Caco-2 (cell line): ENCODE measurements around the gene TRAPPC5. TPM values are rescaled to one million over a fixed set of nuclear protein-coding genes. Genes with fewer than 3 reads are reported as not detected.

Experiments used
- Bru-seq: library from RNA; stranded (reverse); fragments of 400-500 nt; gene quantifications from one replicate; lab custom pipeline; 2021; lab: Mats Ljungman, UMichigan
- BruChase-seq, 2 experiments: library from RNA; stranded (reverse); fragments of 400-500 nt; gene quantifications; one replicate each; lab custom pipeline; 2021; lab: Mats Ljungman, UMichigan
- BruUV-seq: library from RNA; stranded (reverse); fragments of 400-500 nt; replicated peaks from 2 replicates; lab custom pipeline; 2021; lab: Mats Ljungman, UMichigan
- CTCF ChIA-PET: fragments of 300-600 bp; sonication (Branson Sonifier 250); formaldehyde crosslinking; loops from one replicate; lab custom pipeline; 2022; ENCODE audit warnings: antibody characterized with exemption; lab: Charles Lee
- POLR2A ChIA-PET: fragments of 300-600 bp; sonication (Branson Sonifier 250); formaldehyde crosslinking; loops from one replicate; lab custom pipeline; 2022; ENCODE audit warnings: antibody characterized with exemption; lab: Charles Lee
- DNase-seq, 2 experiments: peaks; one replicate each; pipeline versions ENCODE4 v3.0.0 to v3.0.0-alpha.2; 2020 to 2022
- H3K27me3 ChIP-seq: replicated peaks from 2 replicates; pipeline ENCODE4 v1.6.0; 2011; ENCODE audit warnings: low read length; ENCODE audit not compliant: control insufficient read depth, insufficient read depth
- H3K36me3 ChIP-seq: 2 replicates; pipeline ENCODE4 v1.5.1; 2011; ENCODE audit warnings: low read length; ENCODE audit not compliant: control insufficient read depth, insufficient read depth
- H3K4me1 ChIP-seq: fragments of 250-450 bp; sonication (Bioruptor Pico); 2 replicates; pipeline ENCODE4 v1.5.1; 2020; ENCODE audit warnings: mild to moderate bottlenecking
- H3K4me3 ChIP-seq: 2 replicates; pipeline ENCODE4 v1.5.1; 2011; ENCODE audit warnings: low read depth, mild to moderate bottlenecking, control low read depth, low read length
- H3K9me3 ChIP-seq: fragments of 250-450 bp; sonication (Bioruptor Pico); 2 replicates; pipeline ENCODE4 v1.5.1; 2020; ENCODE audit warnings: mild to moderate bottlenecking, moderate library complexity
- H3K27ac Mint-ChIP-seq: one replicate; pipeline ENCODE4 v1.8.0; 2022; ENCODE audit warnings: mixed read lengths; ENCODE audit not compliant: unreplicated experiment
- H3K27me3 Mint-ChIP-seq: one replicate; pipeline ENCODE4 v1.8.0; 2022; ENCODE audit warnings: mixed read lengths; ENCODE audit not compliant: insufficient read depth, unreplicated experiment
- H3K36me3 Mint-ChIP-seq: one replicate; pipeline ENCODE4 v1.8.0; 2022; ENCODE audit warnings: mild to moderate bottlenecking, mixed read lengths; ENCODE audit not compliant: insufficient read depth, unreplicated experiment
- H3K4me1 Mint-ChIP-seq: one replicate; pipeline ENCODE4 v1.8.0; 2022; ENCODE audit warnings: low read depth, mixed read lengths; ENCODE audit not compliant: unreplicated experiment
- H3K4me3 Mint-ChIP-seq: one replicate; pipeline ENCODE4 v1.8.0; 2022; ENCODE audit warnings: mild to moderate bottlenecking, moderate library complexity, mixed read lengths; ENCODE audit not compliant: unreplicated experiment
- H3K9me3 Mint-ChIP-seq: one replicate; pipeline ENCODE4 v1.8.0; 2022; ENCODE audit warnings: mixed read lengths; ENCODE audit not compliant: unreplicated experiment
- intact Hi-C: fragments of 100-400 bp; cut with micrococcal nuclease; formaldehyde crosslinking; loops from one replicate; pipeline ENCODE4 v1.10.0; 2022; ENCODE audit not compliant: unreplicated experiment
- long read RNA-seq: library from polyadenylated mRNA; stranded (forward); transcript quantifications from one replicate; pipeline ENCODE4 v2.0.0, GENCODE V29; 2022
- total RNA-seq: library from RNA; stranded (reverse); gene quantifications from 2 replicates; pipeline ENCODE4 v1.2.3, GENCODE V29; 2022
- TF ChIP-seq, protein P1 (sequence below), 2 experiments: fragments of 200-600 bp in 1 of 2; IDR thresholded peaks; 1 replicate in 1 of 2; 2 replicates in 1 of 2; pipeline versions ENCODE4 v1.5.1 to v1.8.0; 2011 to 2022; ENCODE audit warnings: antibody characterized with exemption in 1 of 2, control low read depth in 1 of 2, inconsistent platforms in 1 of 2, low read depth in 1 of 2, low read length in 1 of 2, mild to moderate bottlenecking in 1 of 2, moderate library complexity in 1 of 2; ENCODE audit not compliant: insufficient read depth in 1 of 2, severe bottlenecking in 1 of 2, unreplicated experiment in 1 of 2

The TRAPPC5 gene
- total RNA-seq (80.3 and 83.4 TPM in 2 replicates), Bru-seq, nascent RNA (percentile 45 among the genes with signal in this experiment), BruChase-seq, experiment 1, labeled RNA remaining after a 2-hour chase (percentile 46 among the genes with signal in this experiment), BruChase-seq, experiment 2, labeled RNA remaining after a 6-hour chase (percentile 50 among the genes with signal in this experiment)
- long read RNA-seq, full-length matches to known transcripts: 93 of 94 reads
- long read RNA-seq, partial matches to known transcripts: 0 of 94 reads
- long read RNA-seq, other reads (novel, unspliced or antisense): 1 of 94 reads

DNA sequence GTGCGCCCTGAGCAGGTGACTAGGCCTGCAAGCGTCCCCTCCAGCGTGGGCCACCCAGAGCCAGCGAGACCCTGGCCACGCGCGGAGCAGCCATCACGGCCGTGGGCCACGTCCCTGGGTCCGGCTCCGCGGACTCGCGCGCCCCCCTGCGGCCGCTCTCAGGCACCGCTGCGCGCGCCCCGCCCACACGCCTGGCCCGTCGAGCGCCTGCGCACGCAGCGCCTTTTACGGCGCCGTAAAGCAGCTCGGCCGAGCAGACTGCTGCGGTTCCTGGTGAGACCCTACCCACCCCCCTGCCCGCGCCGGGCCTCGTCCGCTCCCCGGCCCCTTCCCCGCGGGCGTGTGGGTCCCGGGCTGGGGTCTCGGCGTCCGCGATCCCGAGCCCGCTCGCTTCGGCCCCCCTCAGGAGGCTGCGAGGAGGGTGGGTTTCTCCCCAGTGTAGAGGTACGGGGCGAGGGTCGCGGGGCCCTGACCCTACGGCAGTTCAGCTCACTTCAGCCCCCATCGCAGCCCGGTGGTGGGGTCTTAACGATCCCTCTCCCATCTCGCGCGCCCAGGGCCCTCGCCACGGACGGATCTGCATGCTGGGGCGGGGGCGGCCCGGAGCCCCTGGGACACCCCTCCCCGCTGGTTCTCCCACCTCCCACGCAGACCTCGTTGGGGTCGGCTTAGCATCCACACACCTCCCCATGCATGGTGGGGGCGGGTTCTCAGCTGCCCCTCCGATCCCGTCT is at the start of gene TRAPPC5:
Gene TRAPPC5, plus strand, starts transcription at position 228 of the 734 bp plus-strand sequence. CDS start 1,421 bp downstream, outside the sequence.
- H3K27me3 ChIP-seq: no peaks in the 10 kb centered on the region
- TF ChIP-seq, protein P1, sequence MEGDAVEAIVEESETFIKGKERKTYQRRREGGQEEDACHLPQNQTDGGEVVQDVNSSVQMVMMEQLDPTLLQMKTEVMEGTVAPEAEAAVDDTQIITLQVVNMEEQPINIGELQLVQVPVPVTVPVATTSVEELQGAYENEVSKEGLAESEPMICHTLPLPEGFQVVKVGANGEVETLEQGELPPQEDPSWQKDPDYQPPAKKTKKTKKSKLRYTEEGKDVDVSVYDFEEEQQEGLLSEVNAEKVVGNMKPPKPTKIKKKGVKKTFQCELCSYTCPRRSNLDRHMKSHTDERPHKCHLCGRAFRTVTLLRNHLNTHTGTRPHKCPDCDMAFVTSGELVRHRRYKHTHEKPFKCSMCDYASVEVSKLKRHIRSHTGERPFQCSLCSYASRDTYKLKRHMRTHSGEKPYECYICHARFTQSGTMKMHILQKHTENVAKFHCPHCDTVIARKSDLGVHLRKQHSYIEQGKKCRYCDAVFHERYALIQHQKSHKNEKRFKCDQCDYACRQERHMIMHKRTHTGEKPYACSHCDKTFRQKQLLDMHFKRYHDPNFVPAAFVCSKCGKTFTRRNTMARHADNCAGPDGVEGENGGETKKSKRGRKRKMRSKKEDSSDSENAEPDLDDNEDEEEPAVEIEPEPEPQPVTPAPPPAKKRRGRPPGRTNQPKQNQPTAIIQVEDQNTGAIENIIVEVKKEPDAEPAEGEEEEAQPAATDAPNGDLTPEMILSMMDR (IDR thresholded peaks at IDR 0.05; ENCODE audit: insufficient read depth in 1 of 2, low read depth in 1 of 2, low read length in 1 of 2, severe bottlenecking in 1 of 2, unreplicated experiment in 1 of 2): peak; percentile 32 to 94
- Mint-ChIP-seq H3K9me3 (no peaks in the 10 kb centered on the region), H3K4me1 (peaks cover 8% of the 10 kb centered on the region), H3K27ac (peak within 1 kb of the TSS; percentile 77), H3K4me3 (peak within 1 kb of the TSS; percentile 82), H3K36me3 (peaks cover 11% of the 10 kb centered on the region), H3K27me3 (no peaks in the 10 kb centered on the region)
- intact Hi-C loops: loop anchor here (1.0 kb wide), 3 partner anchors 28 to 119 kb away; no protein-coding TSS in a partner anchor
- DNase-seq: peak; percentile 79 to 89
- no peaks in the 10 kb centered on the region for H3K9me3 ChIP-seq
- H3K4me1 ChIP-seq: peaks cover 13% of the 10 kb centered on the region; the same call in 1 of the 2 replicates
- ChIA-PET CTCF (interaction anchor here (0.6 to 1.7 kb wide), 26 partner anchors 10 to 1231 kb away, joined by 3 to 34 read pairs (median 4); partner anchors contain the start of genes CAMSAP3, PET100, RETN and XAB2), POLR2A (interaction anchor here (0.6 kb wide), 2 partner anchors 40 to 57 kb away, joined by 3 to 4 read pairs; no protein-coding TSS in a partner anchor)
- no TSS peak for BruUV-seq
- no peaks in the 10 kb centered on the region for H3K36me3 ChIP-seq
- H3K4me3 ChIP-seq: peak within 1 kb of the TSS; percentile 97

GRCh38 chr19:7631577-7631976 is 49.1 kb upstream of the TRAPPC5 start:
- Histone ChIP-seq H3K36me3 (no peaks in the 10 kb centered on the region), H3K9me3 (no peaks in the 10 kb centered on the region), H3K27me3 (no peaks in the 10 kb centered on the region), H3K4me1 (peaks cover 15% of the 10 kb centered on the region), H3K4me3 (no peak overlapping the region)
- TF ChIP-seq, protein P1 (IDR thresholded peaks at IDR 0.05; ENCODE audit: insufficient read depth in 1 of 2, low read depth in 1 of 2, low read length in 1 of 2, severe bottlenecking in 1 of 2, unreplicated experiment in 1 of 2): no peak
- H3K4me1 Mint-ChIP-seq: peaks cover 7% of the 10 kb centered on the region
- no peaks in the 10 kb centered on the region for H3K27me3 Mint-ChIP-seq
- H3K4me3 Mint-ChIP-seq: no peak overlapping the region
- POLR2A ChIA-PET: no interaction called here
- BruUV-seq: no TSS peak
- H3K9me3 Mint-ChIP-seq: no peaks in the 10 kb centered on the region
- no peak for DNase-seq
- no peak overlapping the region for H3K27ac Mint-ChIP-seq
- CTCF ChIA-PET: no interaction called here
- H3K36me3 Mint-ChIP-seq: peaks cover 15% of the 10 kb centered on the region
- intact Hi-C loops: no loop called here
